HepG2 (cell line): ENCODE results near the gene CDK14.

ENCODE experiments used
- JUND ChIP-seq: sonication (generic); formaldehyde crosslinking; IDR thresholded peaks from 2 replicates; pipeline ENCODE4 v1.8.0; 2022; ENCODE audit warnings: mild to moderate bottlenecking, missing genetic modification reagents
- ZNF24 ChIP-seq: fragments of 450-650 bp; IDR thresholded peaks from 2 replicates; pipeline ENCODE4 v1.6.1; 2017; ENCODE audit warnings: antibody characterized with exemption, mild to moderate bottlenecking
- ZNF281 ChIP-seq: sonication (generic); formaldehyde crosslinking; IDR thresholded peaks from 2 replicates; pipeline ENCODE4 v1.4.0; 2020; ENCODE audit warnings: missing genetic modification reagents, borderline replicate concordance

DNA sequence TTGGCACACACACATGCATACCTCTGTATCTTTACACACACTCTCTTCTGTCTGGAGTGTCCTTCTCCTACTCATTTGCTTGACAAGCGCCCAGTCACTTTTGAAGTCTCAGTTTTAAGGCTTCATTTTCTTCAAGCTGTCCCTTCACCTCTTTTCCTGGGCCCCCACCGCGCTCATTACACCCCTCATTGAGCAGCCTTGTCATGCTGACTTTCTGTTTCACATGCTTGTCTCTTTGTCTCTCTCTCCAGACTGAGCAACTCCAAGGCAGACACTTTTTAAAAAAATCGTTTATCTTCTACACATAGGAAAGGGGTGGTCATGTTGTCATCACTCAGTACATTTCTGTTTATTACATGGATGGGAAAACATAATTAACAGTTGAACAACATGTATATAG is 442.9 kb downstream of the CDK14 start:
- TF ChIP-seq JUND (CRISPR knock-in tag) (no peak), ZNF24 (no peak), ZNF281 (no peak)
